ENCODE measurements around the gene HMCN2.

- no peak for TF ChIP-seq POLR2A (IDR thresholded peaks at IDR 0.05; ENCODE audit: low read length)
- TF ChIP-seq GATA1 (IDR thresholded peaks at IDR 0.05; ENCODE audit: low read depth, low read length), result no peak
Measured at GRCh38 chr9:130398487-130399240, 133.1 kb downstream of the HMCN2 start.

Measured in erythroblast (primary cell).